MV-4-11 (cell line): ENCODE results near the gene ADM2.
"Not testable (repeated sequence)": the region's sequence is repeated elsewhere in the genome, so short reads cannot be mapped to it uniquely, and the experiment has no call there.

ENCODE experiments used
- DNase-seq: peaks from one replicate; lab custom pipeline; 2025; lab: John Stamatoyannopoulos, UW

The ADM2 gene

GRCh38 chr22:50481440-50482106 lies at the start of gene ADM2:
ADM2 (plus strand) TSS chr22:50481543; CDS start chr22:50481848, 305 bp downstream.
- DNase-seq: no peak

- no peak for DNase-seq
Measured at GRCh38 chr22:50432131-50432876, 49.0 kb upstream of the ADM2 start.

DNA sequence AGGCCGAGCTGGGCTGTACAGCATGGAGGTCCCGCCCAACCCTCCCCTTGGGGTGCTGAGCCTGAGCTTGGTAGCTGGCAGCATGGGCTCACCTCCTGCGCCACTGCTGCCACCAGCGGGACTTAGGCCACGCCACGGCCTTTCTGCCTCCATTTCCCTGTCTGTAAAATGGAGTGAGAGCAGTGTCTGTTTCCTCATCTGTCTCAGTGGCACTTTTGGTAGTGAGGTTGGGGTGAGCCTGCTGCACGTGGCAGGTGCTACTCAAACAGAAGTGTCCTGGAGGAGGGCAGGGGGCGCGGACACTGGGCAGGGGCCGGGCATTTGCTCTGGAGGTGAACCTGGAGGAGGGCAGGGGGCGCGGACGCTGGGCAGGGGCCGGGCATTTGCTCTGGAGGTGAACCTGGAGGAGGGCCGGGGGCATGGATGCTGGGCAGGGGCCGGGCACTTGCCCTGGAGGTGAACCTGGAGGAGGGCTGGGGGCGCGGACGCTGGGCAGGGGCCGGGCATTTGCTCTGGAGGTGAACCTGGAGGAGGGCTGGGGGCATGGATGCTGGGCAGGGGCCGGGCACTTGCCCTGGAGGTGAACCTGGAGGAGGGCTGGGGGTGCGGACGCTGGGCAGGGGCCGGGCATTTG lies 48.3 kb upstream of the ADM2 start:
- DNase-seq: not testable (repeated sequence)

GRCh38 chr22:50434849-50435248 lies 46.5 kb upstream of the ADM2 start:
- no peak for DNase-seq

DNA sequence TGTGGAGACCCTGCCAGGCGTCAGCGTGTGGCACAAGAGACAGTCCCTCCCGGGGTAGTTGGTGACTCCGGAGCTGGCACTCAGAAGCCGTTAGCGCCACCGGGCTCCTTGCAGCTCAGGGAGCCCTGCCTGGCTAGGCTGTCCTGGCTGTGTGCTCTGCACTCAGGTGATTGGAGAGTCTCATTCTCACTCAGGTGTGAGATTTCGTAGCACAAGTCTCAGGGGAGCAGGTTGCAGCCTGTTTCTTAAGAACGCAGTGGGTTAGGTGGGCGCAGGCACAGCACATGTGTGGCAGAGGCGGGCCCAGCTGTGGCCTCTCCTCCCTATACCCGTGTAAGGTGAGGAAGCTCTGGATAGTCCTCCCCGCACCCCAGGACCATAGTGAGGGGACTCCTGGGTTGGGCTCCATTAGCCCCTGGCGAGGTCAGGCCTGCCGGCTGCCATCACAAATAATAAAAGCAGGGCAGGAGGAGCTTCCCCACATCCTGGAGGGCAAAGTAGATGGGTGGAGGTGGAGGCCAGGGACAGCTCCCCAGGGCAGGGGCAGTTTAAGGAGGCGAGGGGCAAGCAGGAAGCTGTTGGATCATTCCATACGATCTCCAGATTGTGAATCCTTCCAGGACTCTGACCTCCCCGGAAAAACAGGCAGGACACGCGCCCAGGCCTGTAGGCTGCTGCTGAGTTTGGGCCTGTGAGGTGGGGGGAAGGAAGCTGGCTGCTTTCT lies 45.9 kb upstream of the ADM2 start:
- DNase-seq: no peak

DNA sequence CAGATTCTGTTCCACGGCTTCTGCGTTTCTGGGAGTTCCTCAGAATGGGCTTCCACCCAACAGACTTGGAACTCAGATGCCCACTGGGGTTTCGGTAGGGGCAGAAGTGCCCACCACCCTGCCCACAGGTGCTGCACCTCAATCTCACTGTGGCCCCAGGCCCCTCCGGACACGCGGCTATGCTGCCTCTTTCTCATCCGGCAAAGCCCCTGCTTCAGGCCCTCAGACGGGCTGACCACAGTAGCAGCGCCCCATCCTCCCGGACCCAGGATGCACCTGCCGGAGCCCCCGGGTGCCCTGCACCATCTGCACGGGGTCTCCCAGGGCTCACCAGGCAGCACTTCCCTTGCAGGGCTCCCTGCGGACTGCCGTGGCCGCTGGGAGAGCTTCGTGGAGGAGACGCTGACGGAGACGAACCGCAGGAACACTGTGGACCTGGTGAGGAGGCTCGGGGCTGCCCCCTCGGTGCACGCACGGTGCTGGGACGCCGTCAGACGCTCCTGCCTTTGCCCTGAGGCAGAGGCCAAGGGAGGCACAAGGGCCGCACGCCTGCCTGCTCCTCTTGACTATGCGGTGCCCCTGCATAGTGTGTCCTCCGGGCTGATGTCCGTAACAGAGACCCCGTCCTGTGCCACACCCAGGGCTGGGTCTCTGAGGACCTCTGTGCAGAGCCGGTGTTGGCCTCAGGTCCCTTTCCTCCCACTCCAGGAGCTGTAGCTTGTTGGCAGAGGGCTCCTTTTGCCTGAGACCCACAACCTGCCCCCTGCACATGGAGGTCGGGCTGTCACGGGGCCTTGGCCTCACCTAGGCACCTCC lies 45.1 kb upstream of the ADM2 start:
- DNase-seq: no peak

DNA sequence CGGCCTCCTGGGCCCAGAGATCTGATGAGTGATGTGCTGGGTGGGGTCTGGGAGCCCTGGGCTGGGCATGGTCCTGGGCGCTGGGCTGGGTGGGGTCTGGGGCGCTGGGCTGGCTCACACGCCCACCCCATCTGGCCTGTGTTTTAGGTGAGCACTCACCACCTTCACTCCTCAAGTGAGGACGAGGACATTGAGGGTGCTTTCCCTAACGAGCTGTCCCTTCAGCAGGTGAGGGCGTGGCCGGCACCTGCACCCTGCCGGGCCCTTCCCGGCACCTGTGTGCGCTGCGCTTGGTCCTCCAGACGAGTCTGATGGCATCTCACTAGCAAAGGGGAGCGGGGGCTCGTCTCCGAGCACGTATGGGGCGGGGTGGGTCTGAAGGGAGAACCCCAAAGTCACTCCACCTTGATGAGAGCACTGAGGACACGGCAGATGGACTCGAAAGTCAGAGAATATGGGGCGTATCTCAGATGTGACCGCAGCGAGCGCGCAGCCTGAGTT lies 44.5 kb upstream of the ADM2 start:
- DNase-seq: no peak

GRCh38 chr22:50437511-50438304 lies 43.6 kb upstream of the ADM2 start:
- DNase-seq: no peak

GRCh38 chr22:50438305-50439275 lies 42.8 kb upstream of the ADM2 start:
- no peak for DNase-seq

DNA sequence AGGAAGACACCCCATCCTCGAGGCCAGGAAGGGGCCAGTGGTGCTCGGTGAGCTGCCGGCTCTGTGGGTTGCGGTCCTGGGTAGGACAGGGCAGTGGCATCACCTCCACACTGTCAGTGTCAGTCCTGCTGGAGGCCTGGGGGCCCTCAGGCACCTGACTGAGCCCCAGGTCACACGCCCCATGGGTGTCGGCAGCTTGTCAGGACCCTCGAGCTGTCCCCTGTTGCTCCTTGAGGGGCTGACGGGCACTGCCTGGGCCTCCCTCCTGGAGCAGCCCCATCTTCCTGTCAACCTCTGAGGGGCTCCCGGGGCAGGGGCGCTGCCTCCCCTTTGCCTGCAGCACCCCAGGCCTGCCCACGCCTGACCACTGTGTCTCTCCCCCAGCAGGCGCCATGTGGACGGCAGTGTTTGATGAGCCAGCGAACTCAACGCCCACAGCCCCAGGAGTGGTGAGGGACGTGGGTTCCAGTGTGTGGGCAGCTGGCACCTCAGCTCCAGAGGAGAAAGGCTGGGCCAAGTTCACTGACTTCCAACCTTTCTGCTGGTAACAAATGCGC lies 42.0 kb upstream of the ADM2 start:
- no peak for DNase-seq

GRCh38 chr22:50439871-50440331 lies 41.4 kb upstream of the ADM2 start:
- DNase-seq: no peak

GRCh38 chr22:50440544-50441249 lies 40.6 kb upstream of the ADM2 start:
- DNase-seq: no peak

DNA sequence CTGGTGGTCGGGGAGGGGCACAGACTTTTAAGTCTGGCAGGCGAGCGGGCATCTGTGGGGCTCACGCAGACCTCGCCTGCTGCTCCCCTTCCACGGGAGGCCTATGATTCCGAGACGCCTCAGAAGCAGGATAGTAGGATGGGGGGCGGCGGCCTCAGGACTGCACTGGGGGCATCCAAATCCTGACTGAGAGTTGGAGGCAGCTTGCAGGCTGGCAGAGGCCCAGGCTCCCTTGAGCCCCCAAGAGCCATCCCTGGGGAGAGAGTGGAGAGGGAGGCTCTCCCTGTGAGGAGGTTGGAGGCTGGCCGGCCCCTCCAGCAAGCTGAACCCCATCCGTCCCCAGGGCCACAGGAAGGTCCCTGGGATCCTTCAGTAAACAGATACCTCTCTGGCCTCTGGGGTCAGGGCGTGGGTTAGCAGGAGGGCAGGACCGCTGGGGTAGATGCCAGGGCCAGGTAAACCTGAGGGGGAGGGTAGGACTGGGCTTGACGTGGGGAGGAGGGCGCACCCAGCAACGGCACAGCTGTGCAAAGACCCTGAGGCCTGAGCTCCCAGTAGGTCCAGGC lies 39.8 kb upstream of the ADM2 start:
- no peak for DNase-seq

- DNase-seq: no peak
Measured at GRCh38 chr22:50443197-50443596, 38.1 kb upstream of the ADM2 start.

- no peak for DNase-seq
Measured at GRCh38 chr22:50443801-50444625, 37.3 kb upstream of the ADM2 start.

DNA sequence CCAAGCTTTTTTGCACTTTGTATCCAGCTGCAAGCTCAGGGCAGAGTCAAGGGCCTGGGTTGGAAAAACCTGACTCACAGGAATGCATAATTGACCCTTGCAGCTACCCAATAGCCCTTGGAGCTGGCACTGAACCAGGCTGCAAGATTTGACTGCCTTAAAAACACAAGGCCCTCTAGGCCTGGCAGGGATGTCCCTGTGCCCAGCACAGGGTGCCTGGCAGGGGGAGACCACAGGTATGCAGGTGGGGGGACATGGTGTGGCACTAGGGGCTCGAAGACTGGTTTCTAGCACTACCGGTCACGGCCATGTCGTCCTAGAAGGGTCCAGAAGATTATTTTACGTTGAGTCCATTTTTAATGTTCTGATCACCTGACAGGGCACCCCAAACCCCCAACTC lies 36.7 kb upstream of the ADM2 start:
- no peak for DNase-seq
